HS-27A (cell line): Measurements from ENCODE around the gene GSTO2.

Source experiments
- DNase-seq: peaks from one replicate; pipeline ENCODE4 v3.0.0-alpha.2; 2012; ENCODE audit warnings: low read depth, missing footprints

GSTO2 gene

DNA sequence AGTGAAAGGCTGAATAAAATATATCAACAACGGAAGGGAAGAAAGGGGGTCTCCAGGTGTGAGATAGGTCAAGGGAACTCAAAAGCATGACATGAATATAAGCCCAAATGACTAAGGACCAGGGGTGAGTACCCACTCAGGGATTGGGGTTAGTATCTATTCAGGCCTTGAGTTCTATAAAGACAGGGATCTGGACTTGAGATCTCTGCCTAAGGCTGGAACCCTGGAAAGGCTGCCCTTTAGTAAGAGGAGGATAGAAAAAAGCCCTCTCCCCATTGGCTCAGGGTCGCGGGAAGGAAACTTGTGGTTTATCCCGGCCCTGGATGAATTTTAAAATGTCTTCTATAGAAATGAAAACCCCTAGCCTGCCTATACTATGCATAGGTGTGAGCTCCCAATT, 71.7 kb downstream of the GSTO2 start:
- DNase-seq = no peak

GRCh38 chr10:104342941-104343411, 74.0 kb downstream of the GSTO2 start:
- DNase-seq = no peak

- no peak for DNase-seq
Observed at GRCh38 chr10:104344219-104344618, 75.2 kb downstream of the GSTO2 start.

DNA sequence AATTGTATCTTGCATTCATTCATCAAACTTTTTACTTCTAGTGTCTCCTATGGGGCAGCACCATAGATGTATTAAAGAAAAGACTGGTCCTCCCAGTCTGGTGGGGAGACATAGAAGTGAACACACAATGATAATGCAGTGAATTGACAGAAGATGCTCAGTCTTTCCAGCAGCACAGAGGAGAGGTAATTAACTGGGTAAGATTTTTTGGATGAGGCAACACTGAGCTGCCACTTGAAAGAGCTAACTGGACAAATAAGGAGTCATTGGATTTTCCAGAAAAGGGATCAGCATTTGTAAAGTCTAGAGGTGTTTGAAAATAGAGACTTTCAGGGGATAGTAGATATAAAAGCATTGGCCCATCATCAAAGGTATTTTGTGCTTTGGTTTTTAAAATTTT, 76.5 kb downstream of the GSTO2 start:
- no peak for DNase-seq

- no peak for DNase-seq
Observed at GRCh38 chr10:104345941-104346340, 77.0 kb downstream of the GSTO2 start.

DNA sequence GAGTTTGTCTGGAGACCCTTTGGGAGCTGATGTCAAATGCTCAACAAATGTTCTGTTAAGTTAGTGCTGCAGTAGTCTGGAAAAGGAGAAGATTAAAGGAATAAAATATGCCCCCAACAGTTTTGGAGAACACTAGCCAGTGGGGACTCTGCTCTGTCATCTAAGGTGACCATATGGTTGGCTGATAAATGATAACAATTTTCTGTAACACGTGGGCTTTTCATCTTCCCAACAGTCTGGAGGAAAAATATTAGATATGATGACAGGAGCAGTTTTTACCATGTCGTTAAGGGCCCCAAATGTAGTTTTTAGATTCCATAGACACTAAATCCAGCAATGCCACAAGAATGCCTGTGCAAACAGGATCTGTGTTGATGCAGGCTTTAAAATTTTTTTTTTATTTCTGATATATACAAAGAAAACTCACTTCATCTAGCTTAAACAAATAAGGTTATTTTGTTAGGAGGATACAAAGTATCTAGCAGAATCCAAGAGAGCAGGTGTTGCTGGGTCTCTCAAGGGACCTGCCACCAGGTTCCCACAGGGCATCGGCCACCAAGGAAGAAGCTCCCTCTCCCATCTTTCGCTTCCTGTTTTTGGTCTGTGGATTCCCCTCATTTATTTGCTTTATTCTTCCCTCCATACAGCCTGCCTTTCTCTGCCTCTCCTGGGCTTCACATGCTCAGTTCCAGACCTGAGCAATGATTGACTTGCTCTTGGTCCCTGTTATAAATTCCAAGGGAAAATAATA, 78.5 kb downstream of the GSTO2 start:
- no peak for DNase-seq

GRCh38 chr10:104348601-104349000, 79.6 kb downstream of the GSTO2 start:
- DNase-seq = no peak

DNA sequence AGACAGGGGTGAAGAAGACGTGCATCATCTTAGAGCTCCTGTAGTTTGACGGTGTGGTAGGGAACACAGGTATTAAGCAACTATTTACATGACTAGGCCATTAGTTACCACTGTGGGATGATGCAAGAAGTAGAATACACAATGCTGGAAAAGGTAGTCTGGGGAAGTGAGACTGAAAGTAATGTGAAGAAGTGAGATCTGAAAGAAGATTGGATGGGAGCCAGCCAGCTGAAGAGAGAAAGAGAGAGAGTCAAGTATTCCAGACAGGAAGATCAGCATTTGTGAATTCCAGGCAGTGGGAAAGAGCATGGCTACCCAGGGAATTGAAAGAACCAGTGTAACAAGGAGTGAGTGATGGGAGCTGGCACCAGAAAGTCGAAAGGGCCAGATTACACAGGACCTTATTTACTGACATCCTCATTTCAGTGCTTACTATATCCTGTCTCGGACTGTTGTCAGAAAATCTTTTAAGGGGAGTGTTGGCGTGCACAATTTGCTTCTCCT, 80.7 kb downstream of the GSTO2 start:
- DNase-seq = no peak

GRCh38 chr10:104350127-104350635, 81.2 kb downstream of the GSTO2 start:
- DNase-seq = no peak

DNA sequence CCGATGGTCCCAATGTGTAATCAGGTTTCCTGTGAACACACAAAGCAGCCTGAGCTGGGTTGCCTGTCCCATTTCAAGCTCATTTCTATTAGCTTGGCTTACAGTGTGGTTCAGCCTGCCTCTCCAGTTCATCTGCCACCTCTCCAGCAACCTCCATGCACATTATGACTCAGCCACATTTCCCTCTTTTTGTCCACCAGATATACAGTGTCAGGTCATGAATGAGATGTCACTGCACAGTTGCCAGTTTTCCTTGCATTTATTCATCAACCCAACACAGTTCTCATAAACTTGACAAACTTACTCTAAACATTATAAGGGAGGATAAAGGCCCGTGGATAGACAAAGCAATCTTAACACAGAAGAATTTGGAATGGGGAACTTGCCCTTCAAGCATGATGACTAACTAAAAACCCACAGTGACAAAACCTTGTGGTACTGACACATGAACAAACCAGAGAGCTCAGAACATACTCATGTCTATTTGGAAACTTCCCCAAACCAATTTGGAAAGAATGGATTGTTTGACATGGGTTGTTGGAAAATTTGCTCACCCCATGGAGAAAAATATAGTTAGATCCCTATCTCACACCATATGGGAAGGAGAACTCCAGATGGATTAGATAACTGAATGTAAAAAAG, 82.2 kb downstream of the GSTO2 start:
- DNase-seq = no peak

DNA sequence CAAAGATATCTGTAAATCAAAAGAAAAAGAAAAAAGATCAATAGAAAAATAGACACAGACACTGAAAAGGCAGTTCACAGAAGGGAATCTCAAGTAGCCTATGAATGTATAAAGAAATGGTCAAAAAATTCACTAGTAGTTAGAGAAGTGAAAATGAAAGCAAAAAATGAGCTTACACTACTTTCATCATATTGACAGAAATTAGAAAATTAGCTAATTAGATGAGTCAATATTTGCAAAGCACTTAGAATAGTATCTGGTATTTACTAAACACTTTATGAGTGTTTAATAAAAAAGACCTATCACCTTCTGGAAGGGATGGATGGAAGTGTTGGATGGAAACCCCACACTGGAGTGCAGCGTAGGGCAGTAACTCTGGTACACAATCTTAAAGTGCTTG, 82.9 kb downstream of the GSTO2 start:
- DNase-seq = no peak

DNA sequence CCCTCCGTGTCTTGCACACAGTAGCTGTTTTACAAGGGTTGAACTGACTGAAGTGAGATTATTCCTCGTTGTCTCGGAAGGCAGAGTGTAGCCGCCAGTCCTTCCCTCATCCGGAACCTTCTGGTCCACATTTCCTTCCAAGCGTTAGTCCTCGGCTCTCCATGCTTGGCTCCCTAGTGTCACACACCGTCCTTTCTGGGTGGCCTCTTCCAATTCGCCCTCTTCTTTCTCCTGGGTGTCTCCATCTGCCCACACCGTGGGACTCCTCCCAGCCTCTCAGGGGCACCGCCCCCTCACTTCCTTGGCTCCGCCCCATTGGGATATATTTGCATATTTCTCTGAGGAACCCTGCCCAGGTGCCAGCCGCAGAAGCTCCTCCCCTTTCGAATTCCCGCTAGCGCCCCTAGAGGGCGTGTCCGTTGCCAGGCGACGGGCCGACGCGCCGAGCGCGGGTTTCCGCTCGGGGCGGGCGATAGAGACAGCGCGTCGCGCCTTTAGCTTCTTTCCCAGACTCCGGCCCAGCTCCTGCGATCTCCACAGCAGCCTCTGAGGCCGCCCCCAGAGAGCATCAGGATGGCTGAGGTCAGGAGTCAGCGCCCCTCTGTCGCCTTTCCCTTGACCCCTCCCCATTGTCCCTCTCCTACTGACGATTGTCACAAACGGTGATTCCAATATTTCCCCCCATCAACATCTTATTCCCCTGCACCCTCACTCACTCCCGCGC, 84.5 kb downstream of the GSTO2 start, which contains the start of gene CFAP58:
TSS of gene CFAP58 (plus strand) at position 509 of the 724 bp plus-strand sequence. CDS start at position 574, 65 bp downstream.
- DNase-seq = no peak
